Ramos (cell line): ENCODE data around the gene SYT13.

ENCODE experiments used
- in situ Hi-C: fragments of 300-500 bp; cut with MboI; formaldehyde crosslinking; loops from one replicate; pipeline ENCODE4 v1.14.3; 2022; ENCODE audit warnings: low sequenced_read_pairs; ENCODE audit not compliant: unreplicated experiment

The SYT13 gene, protein sequence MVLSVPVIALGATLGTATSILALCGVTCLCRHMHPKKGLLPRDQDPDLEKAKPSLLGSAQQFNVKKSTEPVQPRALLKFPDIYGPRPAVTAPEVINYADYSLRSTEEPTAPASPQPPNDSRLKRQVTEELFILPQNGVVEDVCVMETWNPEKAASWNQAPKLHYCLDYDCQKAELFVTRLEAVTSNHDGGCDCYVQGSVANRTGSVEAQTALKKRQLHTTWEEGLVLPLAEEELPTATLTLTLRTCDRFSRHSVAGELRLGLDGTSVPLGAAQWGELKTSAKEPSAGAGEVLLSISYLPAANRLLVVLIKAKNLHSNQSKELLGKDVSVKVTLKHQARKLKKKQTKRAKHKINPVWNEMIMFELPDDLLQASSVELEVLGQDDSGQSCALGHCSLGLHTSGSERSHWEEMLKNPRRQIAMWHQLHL

DNA sequence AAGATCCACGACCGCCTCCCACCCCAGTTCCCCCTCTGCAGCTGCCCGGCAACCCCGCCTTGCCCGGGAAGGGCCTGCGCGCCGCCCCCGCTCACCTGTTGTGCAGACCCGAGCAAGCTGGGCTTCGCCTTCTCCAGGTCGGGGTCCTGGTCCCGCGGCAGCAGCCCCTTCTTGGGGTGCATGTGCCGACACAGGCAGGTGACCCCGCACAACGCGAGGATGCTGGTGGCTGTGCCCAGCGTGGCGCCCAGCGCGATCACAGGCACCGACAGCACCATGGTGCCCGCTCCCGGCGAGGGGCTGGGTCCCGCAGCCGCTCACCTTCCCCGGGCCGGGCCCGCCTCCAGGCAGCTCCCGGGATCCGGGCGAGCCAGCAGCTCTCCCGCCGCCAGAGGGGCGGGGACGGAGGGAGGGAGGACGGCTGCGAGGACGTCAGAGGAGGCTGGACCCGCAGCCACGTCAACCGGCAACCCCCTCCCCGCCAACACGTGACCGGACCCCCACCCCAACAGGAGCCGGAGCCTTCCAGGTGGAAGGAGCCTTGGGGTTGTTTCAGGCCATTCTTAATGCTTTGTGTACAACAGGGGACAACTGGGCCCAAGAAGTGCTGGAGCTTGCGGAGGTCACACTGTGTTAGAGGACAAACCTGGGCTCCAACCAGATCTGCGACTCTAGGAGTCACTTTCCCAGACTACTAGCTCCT, at the start of gene SYT13:
Gene SYT13 (minus strand): TSS at position 412 of the 703 bp plus-strand sequence. CDS start 134 bp downstream, at position 278.
- in situ Hi-C loops: no loop called here

DNA sequence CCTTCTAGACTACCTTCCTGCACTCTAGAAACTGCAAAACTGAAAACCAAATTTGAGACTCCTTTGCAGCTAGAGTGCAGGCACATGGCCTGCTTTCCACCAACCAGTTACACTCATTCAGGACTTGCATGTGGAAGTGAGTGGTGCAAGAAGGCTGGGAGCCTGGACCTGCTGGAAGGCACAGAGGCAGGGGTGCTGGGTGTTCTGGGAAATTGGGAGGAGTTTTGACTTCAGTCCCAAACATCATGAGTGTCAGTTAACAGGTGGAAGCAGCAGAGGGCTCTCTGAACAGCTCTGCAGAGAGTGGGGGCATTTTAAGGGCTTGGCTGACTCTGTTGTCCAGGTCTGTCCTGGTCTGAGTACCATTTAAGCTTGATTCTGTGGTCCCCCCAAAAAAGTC, 49.3 kb upstream of the SYT13 start:
- in situ Hi-C loops: no loop called here

DNA sequence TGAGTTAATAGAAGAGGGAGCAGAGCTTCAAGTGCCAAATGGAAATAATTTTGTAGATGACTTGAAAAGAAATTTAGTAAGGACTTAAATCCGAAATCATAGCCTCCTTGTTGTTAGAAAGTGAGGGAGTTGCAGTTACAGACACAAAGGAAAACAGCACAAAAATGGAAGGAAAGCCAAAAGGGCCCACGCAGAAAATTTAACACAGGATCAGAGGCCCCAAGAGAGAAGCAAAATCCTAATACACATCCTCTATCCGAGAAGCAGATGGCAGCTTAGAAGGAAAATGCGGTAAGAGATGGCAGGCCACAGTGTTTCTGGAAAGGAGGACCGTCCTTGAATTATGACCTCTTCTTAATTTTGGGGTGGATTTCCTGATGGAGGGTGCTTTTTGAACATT, 48.7 kb upstream of the SYT13 start:
- in situ Hi-C loops: loop anchor here (5.0 kb wide), 1 partner anchor 228 kb away; no protein-coding TSS in a partner anchor

DNA sequence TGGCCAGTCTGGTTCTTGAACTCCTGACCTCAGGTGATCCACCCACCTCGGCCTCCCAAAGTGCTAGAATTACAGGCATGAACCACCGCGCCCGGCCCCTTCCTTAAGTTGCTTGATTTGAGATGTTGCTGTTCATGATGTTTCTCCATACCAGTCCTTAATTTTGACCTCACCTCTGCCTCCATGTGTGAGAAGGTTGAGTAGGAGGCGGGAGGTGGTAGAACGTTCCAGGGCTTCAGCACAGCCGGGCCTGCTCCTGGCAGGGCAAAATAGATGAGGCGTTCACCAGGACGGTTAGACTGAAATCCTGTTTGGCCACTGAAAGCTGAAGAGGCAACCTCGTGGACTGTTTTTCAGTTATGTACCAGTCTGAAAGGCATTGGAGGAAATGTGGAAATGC, 48.3 kb upstream of the SYT13 start:
- in situ Hi-C loops: loop anchor here (5.0 kb wide), 1 partner anchor 227 kb away; no protein-coding TSS in a partner anchor

DNA sequence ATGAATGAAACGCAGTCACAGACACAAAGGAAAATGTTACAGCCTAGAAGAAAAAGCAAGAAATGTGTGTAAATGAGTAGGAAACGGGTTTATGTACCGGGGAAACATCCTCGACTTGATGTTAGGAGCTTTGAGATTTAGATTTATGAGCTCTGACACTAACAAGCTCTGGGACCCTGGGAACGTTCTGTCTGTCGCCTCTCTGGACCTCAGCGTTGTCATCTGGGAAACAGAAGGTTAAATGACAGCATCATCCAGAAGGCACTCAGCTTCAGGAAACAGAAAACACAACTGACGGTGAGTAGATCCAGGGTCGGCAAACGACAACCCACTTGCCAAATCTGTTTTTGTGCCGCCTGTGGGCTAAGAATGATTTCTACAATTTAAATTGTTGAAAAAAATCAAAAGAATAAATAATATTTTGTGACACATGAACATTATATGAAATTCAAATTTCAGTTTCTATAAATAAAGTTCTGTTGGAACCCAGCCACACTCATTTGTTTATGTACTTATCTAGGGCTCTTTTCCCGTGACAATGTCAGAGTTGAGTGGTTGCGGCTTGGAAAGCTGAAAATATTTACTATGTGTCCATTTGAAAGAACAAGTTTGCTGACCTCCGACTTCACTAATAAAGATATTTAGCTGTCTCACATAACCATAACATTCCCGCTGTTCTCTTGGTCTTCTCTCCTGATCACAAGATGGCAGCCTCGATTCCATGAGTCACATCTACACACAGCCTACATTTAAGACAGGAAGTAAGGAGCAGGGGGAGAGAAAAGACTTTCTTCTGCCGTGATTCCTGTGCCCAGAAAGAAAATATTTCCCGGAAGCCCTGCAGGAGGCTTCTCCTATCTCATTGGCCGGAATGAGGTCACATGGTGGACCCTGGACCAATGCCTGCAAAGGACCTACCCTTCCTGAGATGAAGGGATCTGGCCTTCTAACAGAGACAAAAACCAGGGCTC, 47.1 kb upstream of the SYT13 start:
- in situ Hi-C loops: loop anchor here (5.0 kb wide), 1 partner anchor 226 kb away; no protein-coding TSS in a partner anchor

DNA sequence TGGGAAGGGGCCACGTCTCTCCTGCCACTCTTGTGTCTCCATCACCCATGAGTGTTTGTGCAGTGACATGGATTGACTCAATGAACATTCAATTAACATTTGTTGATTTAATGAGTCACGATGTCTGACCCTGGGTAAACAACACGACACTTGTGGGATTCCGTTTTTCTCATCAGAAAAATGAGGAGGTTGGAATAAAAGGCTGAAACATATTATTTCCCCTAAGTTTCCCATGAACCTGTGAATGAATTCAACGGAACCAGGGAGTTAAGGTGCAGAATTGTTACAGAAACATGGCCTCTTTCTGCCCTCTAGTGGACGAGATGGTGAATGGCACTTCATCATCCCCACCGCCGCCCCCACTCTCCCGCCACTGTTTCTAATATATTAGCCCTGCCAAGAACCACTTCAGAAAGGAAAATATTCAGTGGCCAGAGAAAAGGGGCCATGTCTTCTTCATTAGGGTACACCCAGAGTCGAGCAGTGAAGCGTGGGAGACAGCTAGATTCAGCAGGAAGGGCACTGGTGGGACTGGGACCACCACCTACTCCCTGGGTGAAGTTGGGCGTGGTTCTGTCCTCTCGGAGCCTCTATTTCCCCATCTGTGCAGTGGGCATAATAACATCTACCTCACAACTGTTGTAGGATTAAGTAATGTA, 46.3 kb upstream of the SYT13 start:
- in situ Hi-C loops: loop anchor here (5.0 kb wide), 1 partner anchor 225 kb away; no protein-coding TSS in a partner anchor

DNA sequence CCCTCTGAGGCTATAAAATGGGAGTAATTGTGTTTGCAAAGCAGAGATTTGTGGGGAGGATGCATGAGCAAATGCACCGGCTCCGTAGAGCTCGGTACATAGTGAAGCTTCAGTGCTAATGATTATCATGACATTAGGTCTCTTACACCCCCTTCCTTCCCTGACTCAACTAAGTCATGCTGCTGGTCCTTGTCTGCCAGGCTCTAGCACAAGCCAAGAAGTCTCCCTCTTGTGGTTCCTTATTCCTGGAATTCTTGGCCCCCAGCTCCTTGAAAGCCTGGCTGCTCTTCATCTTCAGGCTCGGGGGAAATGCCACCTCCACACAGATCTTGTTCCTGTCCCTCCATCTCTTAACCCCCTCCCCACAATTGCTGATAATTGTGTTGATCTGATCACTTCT, 45.7 kb upstream of the SYT13 start:
- in situ Hi-C loops: loop anchor here (5.0 kb wide), 1 partner anchor 225 kb away; no protein-coding TSS in a partner anchor

DNA sequence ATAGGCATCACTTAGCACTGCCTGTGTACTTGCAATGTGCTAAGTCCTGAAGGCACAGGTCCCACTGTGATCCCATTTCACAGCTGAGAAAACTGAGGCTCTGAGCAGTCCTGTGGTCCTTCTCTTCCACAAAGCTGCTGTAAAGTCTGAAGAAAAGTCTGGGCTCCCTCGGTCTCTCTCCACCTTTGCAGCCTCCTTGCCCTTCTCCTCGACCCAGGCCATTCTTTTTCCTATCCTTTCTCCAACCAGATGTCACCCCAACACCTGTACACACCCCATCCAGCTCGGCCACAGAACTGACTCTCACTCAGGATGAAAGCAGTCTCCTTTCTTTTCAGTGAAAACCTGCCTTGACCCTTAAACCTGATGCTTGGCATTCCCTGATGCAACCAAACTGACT, 42.6 kb upstream of the SYT13 start:
- in situ Hi-C loops: loop anchor here (10.0 kb wide), 1 partner anchor 394 kb away; no protein-coding TSS in a partner anchor

DNA sequence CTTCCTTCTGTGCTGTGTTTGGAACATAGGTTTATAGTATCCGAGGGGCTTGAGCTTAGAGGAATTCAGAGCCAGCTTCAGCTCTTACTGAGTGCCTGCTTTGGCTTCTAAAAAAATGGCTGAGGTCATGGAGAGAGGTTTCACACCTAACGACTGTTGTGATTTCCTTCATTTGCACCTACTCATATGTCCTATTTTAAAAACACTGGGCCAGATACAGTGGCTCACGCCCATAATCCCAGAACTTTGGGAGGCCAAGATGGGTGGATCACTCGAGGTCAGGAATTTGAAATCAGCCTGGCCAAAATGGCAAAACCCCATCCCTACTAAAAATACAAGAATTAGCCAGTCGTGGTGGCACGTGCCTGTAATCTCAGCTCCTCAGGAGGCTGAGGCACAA, 38.3 kb upstream of the SYT13 start:
- in situ Hi-C loops: loop anchor here (10.0 kb wide), 1 partner anchor 390 kb away; no protein-coding TSS in a partner anchor

DNA sequence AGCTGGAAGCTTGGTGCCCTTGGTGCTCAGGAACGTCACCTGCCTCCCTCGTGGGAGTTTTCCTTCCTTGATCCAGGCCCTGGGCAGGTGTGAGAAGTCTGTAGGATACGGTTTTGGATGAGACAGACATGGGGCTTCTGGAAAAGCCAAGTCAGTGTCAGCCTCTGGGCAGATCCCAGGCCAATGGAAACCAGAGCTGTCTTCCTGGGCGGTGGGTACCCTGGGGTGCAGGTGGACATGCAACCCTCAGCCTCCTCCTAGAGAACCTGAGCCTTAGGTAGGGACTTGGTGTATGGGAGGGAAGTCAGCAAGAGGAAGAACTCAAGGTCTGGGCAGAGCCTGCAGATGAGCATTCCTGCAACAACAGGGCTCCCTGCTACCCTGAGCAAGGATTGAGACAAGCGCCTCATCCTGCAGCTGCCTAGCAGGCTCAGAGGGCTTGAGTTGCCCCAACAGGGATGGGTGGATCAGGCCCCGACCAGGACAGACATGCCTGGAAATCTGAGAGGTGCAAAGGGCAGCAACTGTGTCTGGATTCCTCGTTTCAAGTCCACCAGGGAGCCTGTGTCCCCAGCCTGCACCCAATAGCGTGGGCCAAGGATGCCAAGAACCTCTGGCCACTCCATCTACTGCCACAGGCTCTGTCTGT, 37.6 kb upstream of the SYT13 start:
- in situ Hi-C loops: loop anchor here (10.0 kb wide), 1 partner anchor 389 kb away; no protein-coding TSS in a partner anchor

DNA sequence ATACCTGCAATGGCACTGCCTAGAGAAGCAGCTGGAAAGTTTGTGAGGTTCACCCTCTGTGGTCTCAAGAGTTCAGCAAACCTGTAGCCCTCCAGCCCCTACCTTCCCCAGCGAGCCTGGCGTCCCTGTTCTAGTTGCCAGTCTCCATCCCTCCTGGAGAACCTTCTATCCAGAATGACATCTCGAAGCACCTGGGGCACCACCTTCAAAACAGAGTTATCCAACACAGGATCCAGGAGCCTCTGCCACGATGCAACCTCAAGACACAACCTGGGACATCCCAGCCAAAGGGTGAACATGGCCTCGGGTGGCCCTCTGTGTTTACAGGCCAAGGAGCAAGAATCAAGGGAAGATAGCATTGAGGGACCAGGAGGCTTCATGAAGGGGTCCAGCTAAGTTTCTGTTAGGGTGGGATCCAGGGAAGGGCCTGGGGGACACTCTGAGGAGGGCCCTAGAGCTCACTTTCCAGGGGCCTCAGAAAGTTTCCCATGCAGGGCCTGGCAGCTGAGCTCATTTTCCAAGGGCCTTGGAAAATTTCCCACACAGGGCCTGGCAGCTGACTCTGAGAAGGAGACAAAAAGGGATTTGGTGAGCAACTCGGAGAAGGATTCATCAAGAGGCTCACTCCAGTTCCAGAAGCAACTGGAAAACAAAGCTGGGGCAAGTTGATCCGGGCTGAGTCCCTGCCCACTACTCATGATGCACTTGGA, 36.9 kb upstream of the SYT13 start:
- in situ Hi-C loops: loop anchor here (10.0 kb wide), 1 partner anchor 388 kb away; no protein-coding TSS in a partner anchor

DNA sequence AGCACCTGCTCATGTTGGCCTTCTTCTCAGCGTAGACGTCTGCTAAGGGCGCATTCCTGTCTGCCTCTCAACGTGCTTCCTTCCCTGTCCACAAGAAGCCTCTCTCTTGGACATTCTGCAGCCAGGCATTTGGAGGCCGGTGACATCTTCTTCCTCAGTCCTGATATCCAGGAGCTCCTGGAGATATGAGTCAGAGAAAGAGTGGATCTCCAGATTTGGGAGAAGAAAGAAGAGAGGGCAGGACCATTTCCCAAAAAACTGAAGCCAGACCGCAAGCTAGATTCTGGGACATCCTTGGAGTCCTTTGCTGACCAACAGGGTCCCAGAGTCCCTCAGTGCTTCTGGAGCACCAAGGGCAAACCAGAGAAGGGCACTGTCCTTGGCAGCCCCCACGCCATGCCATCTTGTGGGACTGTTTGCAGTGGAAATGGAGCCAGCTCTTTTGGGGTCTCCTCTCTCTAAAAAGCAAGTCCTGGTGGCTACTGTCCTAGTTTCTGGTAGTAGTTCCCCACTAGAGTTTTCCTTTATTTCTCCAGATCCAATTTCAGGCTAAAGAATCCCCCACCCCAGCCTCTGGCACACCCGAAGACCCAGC, 36.1 kb upstream of the SYT13 start:
- in situ Hi-C loops: loop anchor here (10.0 kb wide), 1 partner anchor 387 kb away; no protein-coding TSS in a partner anchor

DNA sequence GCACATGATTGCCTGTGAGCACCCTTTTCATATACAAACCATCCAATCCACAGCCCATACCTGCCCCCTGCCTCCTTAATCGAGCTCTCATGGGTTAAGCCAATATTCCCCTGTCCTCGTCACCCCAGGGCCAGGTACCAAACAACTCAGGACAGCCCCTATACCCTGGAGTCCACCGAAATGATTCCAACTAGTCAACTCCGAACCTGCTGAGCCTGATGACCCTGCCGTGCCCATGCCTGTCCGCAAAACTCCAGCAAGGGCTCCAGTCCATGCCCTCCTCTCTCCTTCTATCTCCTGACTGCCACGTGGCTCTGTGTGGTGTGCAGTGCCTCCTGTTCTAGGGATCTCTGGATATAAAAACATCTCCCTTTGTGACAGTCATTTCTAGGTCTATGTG, 35.5 kb upstream of the SYT13 start:
- in situ Hi-C loops: loop anchor here (10.0 kb wide), 1 partner anchor 387 kb away; no protein-coding TSS in a partner anchor

DNA sequence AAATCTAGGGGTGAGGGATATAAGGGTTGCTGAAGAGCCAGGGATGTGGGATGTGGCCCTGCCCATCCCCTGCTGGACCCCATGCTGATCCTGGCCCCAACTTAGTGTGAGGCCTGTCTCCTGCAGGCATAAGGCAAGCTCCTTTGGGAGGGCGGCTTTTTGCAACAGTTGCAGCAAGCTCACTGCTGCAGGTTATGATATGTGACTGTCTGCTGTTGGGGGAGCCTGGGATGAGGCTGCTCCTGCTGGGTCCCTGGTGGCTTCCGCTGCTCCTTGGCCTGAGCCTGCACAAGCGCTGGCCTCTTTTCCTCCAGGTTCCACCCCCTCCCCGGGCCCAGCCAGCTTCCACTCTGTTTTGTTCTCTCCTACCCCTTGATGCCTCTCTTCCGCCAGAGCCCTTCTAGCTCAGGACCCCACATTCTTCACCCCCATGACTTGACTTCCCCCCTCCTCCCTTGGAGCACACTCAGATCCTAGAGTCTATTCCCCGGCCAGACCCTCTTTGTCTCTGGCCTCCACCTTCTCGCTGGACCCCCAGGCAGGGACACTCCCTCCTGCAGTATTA, 35.0 kb upstream of the SYT13 start:
- in situ Hi-C loops: loop anchor here (10.0 kb wide), 1 partner anchor 386 kb away; no protein-coding TSS in a partner anchor

DNA sequence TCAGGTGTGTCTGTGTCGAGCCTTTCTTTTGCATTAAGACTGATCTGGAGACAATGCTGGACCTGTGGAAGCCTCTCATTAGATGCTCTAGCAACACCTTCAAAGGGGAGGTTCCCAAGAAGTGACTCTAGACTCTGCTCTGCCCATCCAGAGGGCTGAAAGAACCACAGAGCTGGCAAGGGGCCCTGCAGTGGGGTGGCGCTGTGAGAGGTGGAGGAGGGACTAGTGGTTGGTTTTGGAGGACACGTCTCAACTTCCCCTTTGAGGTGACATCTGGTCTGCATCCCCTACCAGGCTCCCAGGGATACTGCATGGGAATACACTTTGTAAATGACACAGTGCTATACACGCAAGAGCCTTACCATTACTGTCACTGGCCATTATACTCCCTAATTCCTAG, 34.2 kb upstream of the SYT13 start:
- in situ Hi-C loops: loop anchor here (10.0 kb wide), 1 partner anchor 386 kb away; no protein-coding TSS in a partner anchor

DNA sequence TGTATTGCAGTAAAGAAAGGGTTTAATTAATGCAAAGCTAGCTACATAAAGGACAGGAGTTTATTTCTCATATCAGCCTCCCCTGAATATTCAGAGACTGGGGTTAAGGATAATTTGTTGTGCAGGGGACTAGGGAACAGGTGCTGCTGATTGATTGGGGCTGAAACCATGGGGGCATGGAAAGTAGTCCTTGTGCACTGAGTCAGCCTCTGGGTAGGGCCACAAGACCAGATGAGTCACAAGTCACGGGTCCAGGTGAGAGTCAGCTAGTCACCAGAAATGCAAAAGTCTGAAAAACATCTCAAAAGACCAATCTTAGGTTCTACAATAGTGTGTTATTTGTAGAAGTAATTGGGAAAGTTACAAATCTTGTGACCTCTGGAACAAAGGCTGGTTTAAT, 32.9 kb upstream of the SYT13 start:
- in situ Hi-C loops: no loop called here

DNA sequence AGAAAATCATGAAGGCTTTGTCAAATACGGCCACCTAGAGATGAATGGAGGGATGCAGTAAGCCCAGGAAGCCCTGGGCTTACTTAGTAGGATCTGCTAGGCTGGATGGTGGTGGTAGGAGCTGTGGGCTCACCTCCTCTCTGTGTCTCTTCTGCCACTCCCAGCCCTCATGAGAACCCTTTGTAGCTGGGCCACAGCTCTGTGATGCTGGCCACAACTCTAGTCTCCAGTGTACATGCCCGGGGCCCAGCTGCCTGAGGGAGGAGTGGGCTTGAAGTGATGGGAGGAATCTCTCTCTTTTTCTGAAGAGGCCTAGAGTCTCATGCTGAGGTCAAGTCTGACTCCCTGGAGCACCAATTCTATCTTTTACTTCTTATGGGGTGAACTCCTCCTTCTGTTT, 32.4 kb upstream of the SYT13 start:
- in situ Hi-C loops: no loop called here
